Heart left ventricle (tissue), 16 donors: ENCODE results near the gene RNF186. TPM values are rescaled to one million over a fixed set of nuclear protein-coding genes. Genes with fewer than 3 reads are reported as not detected.

Experiments
- ATAC-seq, 4 donors: fragments of 200-7000 bp; cut with Tn5 transposase; one replicate each; pipeline ENCODE4 v1.9.1; 2020 to 2022; ENCODE audit warnings: moderate library complexity in 4 of 4, mild to moderate bottlenecking in 3 of 4, moderate number of reproducible peaks in 1 of 4
- DNase-seq, 5 donors: peaks; one replicate each; pipeline ENCODE4 v3.0.0-alpha.2; 2020
- H3K27ac ChIP-seq, 12 donors: fragments of 200-600 bp; sonication (generic) in 4 of 12; one replicate each; pipeline versions ENCODE4 v1.5.0 to v1.8.0; 2016 to 2022; ENCODE audit warnings: mild to moderate bottlenecking in 2 of 12
- H3K27me3 ChIP-seq, 9 donors: fragments of 200-600 bp; sonication (generic) in 2 of 9; one replicate each; pipeline versions ENCODE4 v1.5.1 to v1.8.0; 2016 to 2022; ENCODE audit warnings: mild to moderate bottlenecking in 3 of 9
- H3K36me3 ChIP-seq, 9 donors: fragments of 200-600 bp; sonication (generic) in 2 of 9; one replicate each; pipeline versions ENCODE4 v1.5.0 to v1.8.0; 2018 to 2022; ENCODE audit warnings: mild to moderate bottlenecking in 2 of 9
- H3K4me1 ChIP-seq, 12 donors: fragments of 200-600 bp; sonication (generic) in 4 of 12; one replicate each; pipeline versions ENCODE4 v1.5.0 to v1.8.0; 2016 to 2022; ENCODE audit warnings: mild to moderate bottlenecking in 3 of 12
- H3K4me3 ChIP-seq, 12 donors: fragments of 200-600 bp; sonication (generic) in 4 of 12; one replicate each; pipeline versions ENCODE4 v1.5.0 to v1.8.0; 2017 to 2022; ENCODE audit warnings: mild to moderate bottlenecking in 9 of 12, moderate library complexity in 4 of 12
- H3K9me3 ChIP-seq, 12 donors: fragments of 200-600 bp; sonication (generic) in 4 of 12; one replicate each; pipeline versions ENCODE4 v1.5.0 to v1.8.0; 2016 to 2022; ENCODE audit warnings: mild to moderate bottlenecking in 1 of 12
- POLR2A ChIP-seq, 2 donors: fragments of 450-650 bp; IDR thresholded peaks; one replicate each; pipeline ENCODE4 v1.6.1; 2017; ENCODE audit warnings: antibody characterized with exemption in 2 of 2, mild to moderate bottlenecking in 2 of 2, moderate library complexity in 2 of 2
- WGBS, 4 donors: extraction: QIAGEN DNeasy Blood & Tissue Kit in 2 of 4; methylation state at CpG; one replicate each; pipeline versions ENCODE4 v1.1.5 to v1.1.7; 2013 to 2018; 5-methylcytosine and 5-hydroxymethylcytosine counted together
- intact Hi-C, 10 donors: fragments of 100-400 bp; cut with DNase I; formaldehyde crosslinking; loops; one replicate each; pipeline versions ENCODE4 v1.11.1 to v1.14.2; 2022
- long read RNA-seq, 3 donors: library from polyadenylated mRNA; unstranded; transcript quantifications; one replicate each; pipeline ENCODE4 v2.0.0, GENCODE V29; 2020 to 2021
- polyA plus RNA-seq, 2 donors: library from polyadenylated mRNA; stranded (reverse); fragments of 200-250 nt; gene quantifications; one replicate each; pipeline ENCODE4 v1.2.3, GENCODE V29; 2013
- total RNA-seq, 9 donors: library from RNA; depleted of rRNA in 2 of 9; stranded (reverse); fragments of >200 nt in 2 of 9; fragmentation: NEBNext Ultra II Directional in 3 of 9; extraction: Animal tissue kit (Norgen Biotek cat#: 25700) in 3 of 9; gene quantifications; one replicate each; pipeline versions ENCODE4 v1.1.0 to v1.2.4, GENCODE V29; 2016 to 2023
- TF ChIP-seq, protein P1 (sequence below), 12 donors: fragments of 200-600 bp; sonication (generic) in 4 of 12; IDR thresholded peaks; one replicate each; pipeline versions ENCODE4 v1.5.0 to v1.8.0; 2018 to 2022; ENCODE audit warnings: antibody characterized with exemption in 12 of 12, mild to moderate bottlenecking in 5 of 12
- donor health status: ischemic (EF 13 %, LVEDD 7.1; RV severe dilation, severe dysfunction).
- donor health status: healthy with polysubstance abuse.
- donor health status: DM: no; HTN: yes; CAD: no.
- donor health status: DM: no; HTN: no; CAD: no.
- donor health status: ischemic (EF 25% LVEDD 6.9; RV normal size, moderate dysfunction).
- donor health status: ischemic (EF 25% LVEDD 5.7; RV mildly dilated, moderate dysfunction).
- donor health status: healthy.
- donor health status: DM: yes; HTN: yes; CAD: no.
- donor health status: ischemic (EF 35%, LVEDD 5.7; RV mildly dilated, moderate dysfunction).
- donor health status: nonischemic (EF 11% LVEDD 7.7; RV severe dilation, severe dysfunction).
- donor health status: DM: yes; HTN: yes; CAD: no.
- donor health status: PGD.
- donor health status: ischemic (EF 29% LVEDD 5.4; RV normal size, mild dysfunction).
- donor health status: nonischemic (EF 23%, LVEDD 6.1; RV moderate dilation, normal function).

The RNF186 gene, protein sequence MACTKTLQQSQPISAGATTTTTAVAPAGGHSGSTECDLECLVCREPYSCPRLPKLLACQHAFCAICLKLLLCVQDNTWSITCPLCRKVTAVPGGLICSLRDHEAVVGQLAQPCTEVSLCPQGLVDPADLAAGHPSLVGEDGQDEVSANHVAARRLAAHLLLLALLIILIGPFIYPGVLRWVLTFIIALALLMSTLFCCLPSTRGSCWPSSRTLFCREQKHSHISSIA
- total RNA-seq (not detected), polyA plus RNA-seq (not detected)
- long read RNA-seq, donor 1, result 0 reads
- long read RNA-seq, donor 2, result 0 reads
- long read RNA-seq, donor 3, result 0 reads

DNA sequence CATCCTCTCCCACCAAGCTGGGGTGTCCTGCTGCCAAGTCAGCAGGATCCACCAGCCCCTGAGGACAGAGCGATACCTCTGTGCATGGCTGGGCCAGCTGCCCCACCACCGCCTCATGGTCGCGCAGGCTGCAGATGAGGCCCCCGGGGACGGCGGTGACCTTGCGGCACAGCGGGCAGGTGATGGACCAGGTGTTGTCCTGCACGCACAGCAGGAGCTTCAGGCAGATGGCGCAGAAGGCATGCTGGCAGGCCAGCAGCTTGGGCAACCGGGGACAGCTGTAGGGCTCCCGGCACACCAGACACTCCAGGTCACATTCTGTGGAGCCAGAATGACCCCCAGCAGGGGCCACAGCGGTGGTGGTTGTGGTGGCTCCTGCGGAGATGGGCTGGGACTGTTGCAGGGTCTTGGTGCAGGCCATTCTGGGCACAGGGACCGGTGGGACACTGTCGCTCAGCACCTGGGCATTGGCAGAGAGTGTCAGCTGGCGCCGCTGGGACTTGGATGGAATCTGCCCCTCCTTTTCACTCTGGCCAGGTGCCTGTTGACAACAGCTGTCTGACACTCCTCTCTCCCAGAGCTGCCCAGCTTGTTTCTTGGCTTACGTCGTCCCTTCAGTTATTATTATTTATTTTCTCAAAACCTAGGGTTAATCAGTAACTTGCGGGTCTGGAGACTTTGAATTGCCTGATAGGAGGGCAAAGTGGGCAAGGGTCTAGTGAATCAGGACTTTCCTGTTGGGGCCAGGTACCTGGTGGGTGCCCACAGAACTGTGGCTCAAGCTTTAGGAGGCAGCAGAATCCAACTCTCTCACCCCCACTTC lies at the start of gene RNF186:
RNF186 (minus strand) TSS at position 603 of the 823 bp plus-strand sequence; CDS start at position 421, 182 bp downstream.
- Histone ChIP-seq H3K9me3 (no peaks in the 10 kb centered on the region), H3K27ac (no peak within 1 kb of the TSS), H3K4me3 (no peak within 1 kb of the TSS), H3K36me3 (no peaks in the 10 kb centered on the region), H3K4me1 (no peaks in the 10 kb centered on the region), H3K27me3 (no peaks in the 10 kb centered on the region)
- 83 to 88% (median 84%) methylated on average over 18 to 22 of the region's 22 CpGs for WGBS, 4 donors
- ATAC-seq (peak in 1 of 4 donors; percentile 36), DNase-seq (no peak)
- intact Hi-C loops, result loop anchor here in 1 of 10 donors (5.0 kb wide), 1 partner anchor 98 kb away; no protein-coding TSS in a partner anchor
- TF ChIP-seq, protein P1, sequence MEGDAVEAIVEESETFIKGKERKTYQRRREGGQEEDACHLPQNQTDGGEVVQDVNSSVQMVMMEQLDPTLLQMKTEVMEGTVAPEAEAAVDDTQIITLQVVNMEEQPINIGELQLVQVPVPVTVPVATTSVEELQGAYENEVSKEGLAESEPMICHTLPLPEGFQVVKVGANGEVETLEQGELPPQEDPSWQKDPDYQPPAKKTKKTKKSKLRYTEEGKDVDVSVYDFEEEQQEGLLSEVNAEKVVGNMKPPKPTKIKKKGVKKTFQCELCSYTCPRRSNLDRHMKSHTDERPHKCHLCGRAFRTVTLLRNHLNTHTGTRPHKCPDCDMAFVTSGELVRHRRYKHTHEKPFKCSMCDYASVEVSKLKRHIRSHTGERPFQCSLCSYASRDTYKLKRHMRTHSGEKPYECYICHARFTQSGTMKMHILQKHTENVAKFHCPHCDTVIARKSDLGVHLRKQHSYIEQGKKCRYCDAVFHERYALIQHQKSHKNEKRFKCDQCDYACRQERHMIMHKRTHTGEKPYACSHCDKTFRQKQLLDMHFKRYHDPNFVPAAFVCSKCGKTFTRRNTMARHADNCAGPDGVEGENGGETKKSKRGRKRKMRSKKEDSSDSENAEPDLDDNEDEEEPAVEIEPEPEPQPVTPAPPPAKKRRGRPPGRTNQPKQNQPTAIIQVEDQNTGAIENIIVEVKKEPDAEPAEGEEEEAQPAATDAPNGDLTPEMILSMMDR (IDR thresholded peaks at IDR 0.05), result no peak
- TF ChIP-seq POLR2A (IDR thresholded peaks at IDR 0.05), result no peak

DNA sequence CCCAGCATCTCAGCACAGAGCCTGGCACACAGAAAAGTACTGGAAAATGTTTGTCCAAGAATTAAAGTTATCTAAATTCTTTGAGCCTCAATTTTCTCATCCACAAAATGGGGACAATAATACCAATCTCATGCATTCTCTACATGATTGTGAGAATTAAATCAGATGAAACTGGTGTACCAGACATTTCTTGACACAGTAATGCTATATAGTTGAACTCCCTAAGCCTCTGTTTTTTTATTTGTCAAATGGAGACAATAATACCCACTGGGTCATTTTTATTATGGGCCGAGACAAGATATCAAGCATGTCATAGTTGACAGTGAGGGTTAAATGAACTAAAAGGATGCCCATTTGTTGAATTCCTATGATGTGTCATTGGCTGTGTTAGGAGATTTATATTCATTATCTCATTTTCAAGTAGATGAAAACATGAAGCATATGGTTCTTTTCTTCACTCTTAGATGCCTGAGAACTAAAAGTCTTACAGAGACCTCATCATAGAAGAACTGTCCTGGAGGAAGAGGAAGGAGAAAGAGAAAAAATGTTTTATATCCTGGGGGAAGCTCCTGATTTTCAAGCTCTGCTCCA lies 49.6 kb upstream of the RNF186 start:
- Histone ChIP-seq H3K4me1 (no peaks in the 10 kb centered on the region), H3K4me3 (no peak overlapping the region), H3K9me3 (peaks cover 0 to 18% (median 0%) of the 10 kb centered on the region in 12 donors), H3K27ac (no peak overlapping the region), H3K27me3 (peaks cover 0 to 43% (median 10%) of the 10 kb centered on the region in 9 donors), H3K36me3 (no peaks in the 10 kb centered on the region)
- ATAC-seq, result no peak
- no peak for TF ChIP-seq POLR2A (IDR thresholded peaks at IDR 0.05)
- TF ChIP-seq, protein P1 (IDR thresholded peaks at IDR 0.05), result no peak
- intact Hi-C loops, result no loop called here
- DNase-seq, result no peak
- 63 to 81% (median 69%) methylated on average over 1 of the region's 1 CpG for WGBS, 4 donors

DNA sequence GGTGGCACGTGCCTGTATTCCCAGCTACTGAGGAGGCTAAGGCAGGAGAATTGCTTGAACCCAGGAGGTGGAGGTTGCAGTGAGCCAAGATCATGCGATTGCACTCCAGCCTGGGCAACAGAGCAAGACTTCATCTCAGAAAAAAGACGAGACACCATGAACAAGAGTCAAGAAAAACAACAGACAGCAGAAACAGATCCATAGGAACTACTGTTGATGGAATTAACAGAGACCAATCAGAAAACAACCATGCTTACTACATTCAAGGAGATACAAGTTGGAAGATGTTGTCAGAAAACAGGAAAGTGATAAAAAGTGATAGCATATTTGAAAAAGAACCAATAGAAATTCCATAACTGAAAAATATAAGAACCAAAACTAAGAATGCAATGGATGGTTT lies 47.9 kb upstream of the RNF186 start:
- Histone ChIP-seq H3K4me3 (no peak overlapping the region), H3K9me3 (peaks cover 0 to 18% (median 0%) of the 10 kb centered on the region in 12 donors), H3K36me3 (no peaks in the 10 kb centered on the region), H3K4me1 (no peaks in the 10 kb centered on the region), H3K27ac (no peak overlapping the region), H3K27me3 (peaks cover 0 to 35% (median 6%) of the 10 kb centered on the region in 9 donors)
- intact Hi-C loops, result no loop called here
- no peak for DNase-seq
- ATAC-seq, result no peak
- WGBS, 4 donors, result 76 to 80% (median 78%) methylated on average over 3 of the region's 3 CpGs
- TF ChIP-seq POLR2A (IDR thresholded peaks at IDR 0.05), result no peak
- TF ChIP-seq, protein P1 (IDR thresholded peaks at IDR 0.05), result no peak
